ENCODE data around the gene DCUN1D1.

The DCUN1D1 gene

GRCh38 chr3:182906036-182906435, 74.3 kb downstream of the DCUN1D1 start:
- no peak for TF ChIP-seq CTCF (IDR thresholded peaks at IDR 0.05; ENCODE audit: low read depth, low read length, missing control alignments)
- DNase-seq (ENCODE audit: low read depth), result no peak
- no peak overlapping the region for H3K4me3 ChIP-seq (ENCODE audit: low read depth, low read length)

GRCh38 chr3:182905623-182906022, 74.7 kb downstream of the DCUN1D1 start:
- DNase-seq (ENCODE audit: low read depth), result no peak
- TF ChIP-seq CTCF (IDR thresholded peaks at IDR 0.05; ENCODE audit: low read depth, low read length, missing control alignments), result no peak
- no peak overlapping the region for H3K4me3 ChIP-seq (ENCODE audit: low read depth, low read length)

- no peak for TF ChIP-seq CTCF (IDR thresholded peaks at IDR 0.05; ENCODE audit: low read depth, low read length, missing control alignments)
- no peak overlapping the region for H3K4me3 ChIP-seq (ENCODE audit: low read depth, low read length)
- DNase-seq (ENCODE audit: low read depth), result no peak
Measured at GRCh38 chr3:182904164-182904563, 76.2 kb downstream of the DCUN1D1 start.

- H3K4me3 ChIP-seq (ENCODE audit: low read depth, low read length), result no peak overlapping the region
- no peak for DNase-seq (ENCODE audit: low read depth)
- no peak for TF ChIP-seq CTCF (IDR thresholded peaks at IDR 0.05; ENCODE audit: low read depth, low read length, missing control alignments)
Measured at GRCh38 chr3:182902236-182902635, 78.1 kb downstream of the DCUN1D1 start.

GRCh38 chr3:182896553-182896952, 83.8 kb downstream of the DCUN1D1 start:
- no peak for DNase-seq (ENCODE audit: low read depth)
- TF ChIP-seq CTCF (IDR thresholded peaks at IDR 0.05; ENCODE audit: low read depth, low read length, missing control alignments), result no peak
- no peak overlapping the region for H3K4me3 ChIP-seq (ENCODE audit: low read depth, low read length)

- no peak for TF ChIP-seq CTCF (IDR thresholded peaks at IDR 0.05; ENCODE audit: low read depth, low read length, missing control alignments)
- H3K4me3 ChIP-seq (ENCODE audit: low read depth, low read length), result no peak overlapping the region
- no peak for DNase-seq (ENCODE audit: low read depth)
Measured at GRCh38 chr3:182895513-182896112, 84.7 kb downstream of the DCUN1D1 start.

GRCh38 chr3:182892226-182892625, 88.1 kb downstream of the DCUN1D1 start:
- no peak for TF ChIP-seq CTCF (IDR thresholded peaks at IDR 0.05; ENCODE audit: low read depth, low read length, missing control alignments)
- no peak for DNase-seq (ENCODE audit: low read depth)

More at GRCh38 chr3:182892226-182892625, 88.1 kb downstream of the DCUN1D1 start:
- H3K4me3 ChIP-seq (ENCODE audit: low read depth, low read length), result no peak overlapping the region
